Measurements from ENCODE around the gene TMEM217.

Gene TMEM217

GRCh38 chr6:37222992-37223391 lies 35.0 kb downstream of the TMEM217 start:
- H3K27me3 ChIP-seq (ENCODE audit: control insufficient read depth, insufficient read depth, low read length): no peaks in the 10 kb centered on the region
- H3K9me3 ChIP-seq (replicated peaks; ENCODE audit: low read length): no peaks in the 10 kb centered on the region
- peak overlapping the region; percentile 72 for H3K4me3 ChIP-seq (ENCODE audit: low read length)
- peak overlapping the region; percentile 17 for H3K9ac ChIP-seq (ENCODE audit: low read depth, low read length)
- no peaks in the 10 kb centered on the region for H3K36me3 ChIP-seq (ENCODE audit: insufficient read depth, low read length)
- H3K4me2 ChIP-seq (ENCODE audit: low read length): peak overlapping the region; percentile 94
- H3K4me1 ChIP-seq (ENCODE audit: control insufficient read depth, insufficient read depth, low read length): peaks cover 3% of the 10 kb centered on the region

- Histone ChIP-seq H3K36me3 (ENCODE audit: insufficient read depth, low read length) (no peaks in the 10 kb centered on the region), H3K9ac (ENCODE audit: low read depth, low read length) (peak overlapping the region; percentile 17), H3K4me2 (ENCODE audit: low read length) (peak overlapping the region; percentile 94), H3K27me3 (ENCODE audit: control insufficient read depth, insufficient read depth, low read length) (no peaks in the 10 kb centered on the region), H3K4me3 (ENCODE audit: low read length) (peak overlapping the region; percentile 72), H3K4me1 (ENCODE audit: control insufficient read depth, insufficient read depth, low read length) (peaks cover 3% of the 10 kb centered on the region), H3K9me3 (replicated peaks; ENCODE audit: low read length) (no peaks in the 10 kb centered on the region)
Observed at GRCh38 chr6:37222125-37222967, 35.6 kb downstream of the TMEM217 start.

DNA sequence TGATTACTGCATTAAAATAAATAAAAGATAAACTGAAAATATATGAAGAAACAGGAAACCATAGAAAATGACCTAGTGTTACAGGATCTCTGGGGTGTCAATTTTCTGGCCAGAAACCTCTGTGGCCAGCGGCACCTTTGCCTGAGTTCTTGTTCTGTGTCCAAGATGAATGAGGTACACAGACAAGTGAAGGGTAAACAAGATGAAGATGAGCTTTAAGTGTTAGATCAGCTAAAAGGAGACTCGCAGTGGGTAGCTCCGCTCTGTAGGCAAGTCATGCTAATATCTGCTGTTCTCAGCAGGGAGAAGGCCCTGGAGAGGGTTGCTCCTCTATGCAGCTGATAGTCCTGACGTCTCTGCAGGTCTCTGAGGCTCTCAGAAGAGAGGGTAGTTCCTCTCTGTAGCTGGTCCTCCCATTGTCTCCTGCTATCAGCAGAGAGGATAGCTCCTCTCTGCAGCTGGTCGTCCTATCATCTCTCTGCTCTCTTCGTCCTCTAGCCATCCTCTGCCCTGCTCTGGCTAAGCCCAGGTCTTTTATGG lies 36.3 kb downstream of the TMEM217 start:
- Histone ChIP-seq H3K4me1 (ENCODE audit: control insufficient read depth, insufficient read depth, low read length) (peaks cover 3% of the 10 kb centered on the region), H3K9ac (ENCODE audit: low read depth, low read length) (no peak overlapping the region), H3K36me3 (ENCODE audit: insufficient read depth, low read length) (no peaks in the 10 kb centered on the region), H3K27me3 (ENCODE audit: control insufficient read depth, insufficient read depth, low read length) (no peaks in the 10 kb centered on the region), H3K9me3 (replicated peaks; ENCODE audit: low read length) (no peaks in the 10 kb centered on the region), H3K4me2 (ENCODE audit: low read length) (peak overlapping the region; percentile 94), H3K4me3 (ENCODE audit: low read length) (peak overlapping the region; percentile 72)

GRCh38 chr6:37218511-37218910 lies 39.4 kb downstream of the TMEM217 start:
- no peaks in the 10 kb centered on the region for H3K36me3 ChIP-seq (ENCODE audit: insufficient read depth, low read length)
- no peaks in the 10 kb centered on the region for H3K9me3 ChIP-seq (replicated peaks; ENCODE audit: low read length)
- peaks cover 3% of the 10 kb centered on the region for H3K4me1 ChIP-seq (ENCODE audit: control insufficient read depth, insufficient read depth, low read length)
- H3K4me3 ChIP-seq (ENCODE audit: low read length): no peak overlapping the region
- peaks cover 3% of the 10 kb centered on the region for H3K27me3 ChIP-seq (ENCODE audit: control insufficient read depth, insufficient read depth, low read length)
- no peak overlapping the region for H3K4me2 ChIP-seq (ENCODE audit: low read length)
- H3K9ac ChIP-seq (ENCODE audit: low read depth, low read length): no peak overlapping the region

GRCh38 chr6:37218061-37218460 lies 39.9 kb downstream of the TMEM217 start:
- no peak overlapping the region for H3K4me2 ChIP-seq (ENCODE audit: low read length)
- H3K9ac ChIP-seq (ENCODE audit: low read depth, low read length): no peak overlapping the region
- H3K4me3 ChIP-seq (ENCODE audit: low read length): no peak overlapping the region
- H3K36me3 ChIP-seq (ENCODE audit: insufficient read depth, low read length): no peaks in the 10 kb centered on the region
- peaks cover 3% of the 10 kb centered on the region for H3K4me1 ChIP-seq (ENCODE audit: control insufficient read depth, insufficient read depth, low read length)
- peaks cover 3% of the 10 kb centered on the region for H3K27me3 ChIP-seq (ENCODE audit: control insufficient read depth, insufficient read depth, low read length)
- no peaks in the 10 kb centered on the region for H3K9me3 ChIP-seq (replicated peaks; ENCODE audit: low read length)

GRCh38 chr6:37212268-37212667 lies 45.7 kb downstream of the TMEM217 start:
- no peak overlapping the region for H3K9ac ChIP-seq (ENCODE audit: low read depth, low read length)
- H3K4me2 ChIP-seq (ENCODE audit: low read length): no peak overlapping the region
- H3K27me3 ChIP-seq (ENCODE audit: control insufficient read depth, insufficient read depth, low read length): peaks cover 6% of the 10 kb centered on the region
- no peak overlapping the region for H3K4me3 ChIP-seq (ENCODE audit: low read length)
- no peaks in the 10 kb centered on the region for H3K9me3 ChIP-seq (replicated peaks; ENCODE audit: low read length)
- no peaks in the 10 kb centered on the region for H3K36me3 ChIP-seq (ENCODE audit: insufficient read depth, low read length)
- H3K4me1 ChIP-seq (ENCODE audit: control insufficient read depth, insufficient read depth, low read length): no peaks in the 10 kb centered on the region

- Histone ChIP-seq H3K4me3 (ENCODE audit: low read length) (no peak overlapping the region), H3K4me1 (ENCODE audit: control insufficient read depth, insufficient read depth, low read length) (no peaks in the 10 kb centered on the region), H3K9ac (ENCODE audit: low read depth, low read length) (no peak overlapping the region)
Observed at GRCh38 chr6:37210313-37210968, 47.5 kb downstream of the TMEM217 start.

GRCh38 chr6:37209461-37210205 lies 48.3 kb downstream of the TMEM217 start:
- no peak overlapping the region for H3K9ac ChIP-seq (ENCODE audit: low read depth, low read length)
- no peaks in the 10 kb centered on the region for H3K9me3 ChIP-seq (replicated peaks; ENCODE audit: low read length)
- no peak overlapping the region for H3K4me3 ChIP-seq (ENCODE audit: low read length)
- no peak overlapping the region for H3K4me2 ChIP-seq (ENCODE audit: low read length)
- no peaks in the 10 kb centered on the region for H3K4me1 ChIP-seq (ENCODE audit: control insufficient read depth, insufficient read depth, low read length)
- peaks cover 6% of the 10 kb centered on the region for H3K27me3 ChIP-seq (ENCODE audit: control insufficient read depth, insufficient read depth, low read length)
- H3K36me3 ChIP-seq (ENCODE audit: insufficient read depth, low read length): no peaks in the 10 kb centered on the region

More at GRCh38 chr6:37210313-37210968, 47.5 kb downstream of the TMEM217 start:
- no peaks in the 10 kb centered on the region for H3K9me3 ChIP-seq (replicated peaks; ENCODE audit: low read length)
- no peak overlapping the region for H3K4me2 ChIP-seq (ENCODE audit: low read length)
- H3K27me3 ChIP-seq (ENCODE audit: control insufficient read depth, insufficient read depth, low read length): peaks cover 6% of the 10 kb centered on the region
- no peaks in the 10 kb centered on the region for H3K36me3 ChIP-seq (ENCODE audit: insufficient read depth, low read length)

DNA sequence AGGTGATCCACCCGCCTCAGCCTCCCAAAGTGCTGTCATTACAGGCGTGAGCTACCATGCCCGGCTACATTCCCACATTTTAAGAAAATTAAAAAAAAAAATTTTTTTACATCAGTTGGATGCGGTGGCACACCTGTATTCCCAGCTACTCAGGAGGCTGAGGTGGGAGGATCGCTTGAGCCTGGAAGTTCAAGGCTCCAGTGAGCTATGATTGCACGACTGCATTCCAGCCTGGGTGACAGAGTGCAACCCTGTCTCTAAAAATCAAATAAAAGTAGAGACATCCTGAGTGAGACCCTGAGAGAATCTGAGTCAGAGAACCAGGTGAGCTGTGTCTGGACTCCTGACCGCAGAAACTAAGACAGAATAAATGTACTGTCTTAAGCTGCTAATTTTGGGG lies 49.2 kb downstream of the TMEM217 start:
- Histone ChIP-seq H3K4me2 (ENCODE audit: low read length) (no peak overlapping the region), H3K9ac (ENCODE audit: low read depth, low read length) (no peak overlapping the region), H3K27me3 (ENCODE audit: control insufficient read depth, insufficient read depth, low read length) (peaks cover 6% of the 10 kb centered on the region), H3K36me3 (ENCODE audit: insufficient read depth, low read length) (no peaks in the 10 kb centered on the region), H3K9me3 (replicated peaks; ENCODE audit: low read length) (no peaks in the 10 kb centered on the region), H3K4me3 (ENCODE audit: low read length) (no peak overlapping the region), H3K4me1 (ENCODE audit: control insufficient read depth, insufficient read depth, low read length) (no peaks in the 10 kb centered on the region)

DNA sequence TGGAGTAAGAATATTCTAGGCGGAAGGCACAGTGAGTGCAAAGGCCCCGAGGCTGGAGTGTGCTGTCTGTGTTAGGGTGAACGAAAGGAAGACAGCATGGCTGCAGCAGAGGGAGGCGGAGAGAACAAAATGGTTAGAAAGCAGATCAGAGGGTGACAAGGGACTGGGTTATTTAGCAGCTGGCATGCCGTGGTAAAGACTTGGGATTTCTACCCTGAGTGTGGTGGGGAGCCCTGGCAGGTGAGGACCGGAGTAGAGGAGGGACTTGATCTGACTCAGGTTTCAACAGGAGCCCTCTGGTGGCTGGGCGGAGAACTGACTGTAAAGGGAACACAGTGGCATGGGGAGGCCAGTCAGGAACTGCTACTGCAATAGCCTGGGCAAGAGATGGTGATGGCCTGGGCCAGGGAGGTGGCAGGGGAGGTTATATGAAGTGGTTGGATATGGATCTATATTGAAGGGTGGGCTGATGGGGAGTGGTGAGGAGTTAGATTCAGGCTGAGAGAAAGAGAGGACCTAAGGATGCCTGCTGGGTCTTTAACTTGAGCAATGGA lies 50.0 kb downstream of the TMEM217 start:
- H3K4me3 ChIP-seq (ENCODE audit: low read length): no peak overlapping the region
- no peaks in the 10 kb centered on the region for H3K9me3 ChIP-seq (replicated peaks; ENCODE audit: low read length)
- H3K27me3 ChIP-seq (ENCODE audit: control insufficient read depth, insufficient read depth, low read length): peaks cover 7% of the 10 kb centered on the region
- H3K36me3 ChIP-seq (ENCODE audit: insufficient read depth, low read length): no peaks in the 10 kb centered on the region
- H3K4me2 ChIP-seq (ENCODE audit: low read length): no peak overlapping the region
- no peaks in the 10 kb centered on the region for H3K4me1 ChIP-seq (ENCODE audit: control insufficient read depth, insufficient read depth, low read length)
- no peak overlapping the region for H3K9ac ChIP-seq (ENCODE audit: low read depth, low read length)

- no peak overlapping the region for H3K4me2 ChIP-seq (ENCODE audit: low read length)
- H3K36me3 ChIP-seq (ENCODE audit: insufficient read depth, low read length): no peaks in the 10 kb centered on the region
- no peaks in the 10 kb centered on the region for H3K9me3 ChIP-seq (replicated peaks; ENCODE audit: low read length)
- H3K9ac ChIP-seq (ENCODE audit: low read depth, low read length): no peak overlapping the region
- no peak overlapping the region for H3K4me3 ChIP-seq (ENCODE audit: low read length)
- H3K4me1 ChIP-seq (ENCODE audit: control insufficient read depth, insufficient read depth, low read length): no peaks in the 10 kb centered on the region
- peaks cover 17% of the 10 kb centered on the region for H3K27me3 ChIP-seq (ENCODE audit: control insufficient read depth, insufficient read depth, low read length)
Observed at GRCh38 chr6:37206622-37207021, 51.3 kb downstream of the TMEM217 start.

All from skeletal muscle satellite cell (primary cell).